C4-2B (cell line): ENCODE measurements around the gene CAST.

Experiments used
- CTCF ChIP-seq: fragments of 450-650 bp; conservative IDR thresholded peaks from 2 replicates; pipeline ENCODE4 v1.5.1; 2017; ENCODE audit warnings: mild to moderate bottlenecking
- ZFX ChIP-seq: fragments of 450-650 bp; IDR thresholded peaks from 2 replicates; pipeline ENCODE4 v1.6.1; 2017

DNA sequence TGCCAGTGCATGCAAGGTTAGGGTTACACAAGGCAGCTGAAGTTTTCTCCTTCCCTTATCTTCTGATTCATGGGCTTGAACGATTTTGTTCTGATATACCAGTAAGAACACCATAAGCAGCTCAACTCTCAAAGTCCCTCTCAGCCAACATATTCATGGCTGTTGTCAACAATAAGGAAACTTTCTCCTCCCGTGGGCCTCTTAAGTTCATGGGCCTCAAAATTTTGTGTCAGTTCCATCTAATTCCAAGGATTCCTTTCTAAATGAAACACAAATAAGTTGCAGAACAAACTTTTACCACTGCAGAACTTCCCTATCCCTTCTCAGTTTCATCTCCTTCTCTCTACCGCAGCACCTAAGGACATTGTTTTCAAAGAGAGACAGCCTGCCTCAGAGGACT is 23.6 kb upstream of the CAST start:
- TF ChIP-seq CTCF (no peak), ZFX (no peak)
